ENCODE measurements around the gene FAM117B.

DNA sequence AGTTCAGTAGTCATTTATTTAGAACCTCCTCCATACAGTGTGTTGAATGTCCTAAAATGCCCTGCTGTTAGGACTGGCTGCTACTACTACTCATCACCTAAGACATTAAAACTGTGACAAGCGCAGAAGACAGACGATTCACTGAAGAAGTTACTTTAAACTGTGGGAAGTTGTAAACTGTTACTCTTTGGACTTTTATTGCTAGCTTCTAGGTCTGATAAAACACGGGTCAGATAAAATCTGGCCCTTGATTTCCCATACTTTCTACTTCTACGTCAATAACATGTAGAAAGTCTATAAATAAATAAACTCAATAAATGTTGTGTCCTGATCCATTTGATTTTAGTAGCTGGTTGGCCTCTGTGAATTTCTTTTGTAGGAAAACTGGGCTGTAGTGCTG lies 123.4 kb downstream of the FAM117B start:
- TF ChIP-seq, protein P1, sequence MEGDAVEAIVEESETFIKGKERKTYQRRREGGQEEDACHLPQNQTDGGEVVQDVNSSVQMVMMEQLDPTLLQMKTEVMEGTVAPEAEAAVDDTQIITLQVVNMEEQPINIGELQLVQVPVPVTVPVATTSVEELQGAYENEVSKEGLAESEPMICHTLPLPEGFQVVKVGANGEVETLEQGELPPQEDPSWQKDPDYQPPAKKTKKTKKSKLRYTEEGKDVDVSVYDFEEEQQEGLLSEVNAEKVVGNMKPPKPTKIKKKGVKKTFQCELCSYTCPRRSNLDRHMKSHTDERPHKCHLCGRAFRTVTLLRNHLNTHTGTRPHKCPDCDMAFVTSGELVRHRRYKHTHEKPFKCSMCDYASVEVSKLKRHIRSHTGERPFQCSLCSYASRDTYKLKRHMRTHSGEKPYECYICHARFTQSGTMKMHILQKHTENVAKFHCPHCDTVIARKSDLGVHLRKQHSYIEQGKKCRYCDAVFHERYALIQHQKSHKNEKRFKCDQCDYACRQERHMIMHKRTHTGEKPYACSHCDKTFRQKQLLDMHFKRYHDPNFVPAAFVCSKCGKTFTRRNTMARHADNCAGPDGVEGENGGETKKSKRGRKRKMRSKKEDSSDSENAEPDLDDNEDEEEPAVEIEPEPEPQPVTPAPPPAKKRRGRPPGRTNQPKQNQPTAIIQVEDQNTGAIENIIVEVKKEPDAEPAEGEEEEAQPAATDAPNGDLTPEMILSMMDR (conservative IDR thresholded peaks at IDR 0.05; ENCODE audit: low read length), result no peak
- no peak for TF ChIP-seq EZH2phosphoT487 (IDR thresholded peaks at IDR 0.05; ENCODE audit: borderline replicate concordance, low read depth, low read length)

Measured in OCI-LY7 (cell line).